Measurements from ENCODE around the gene CREB3L4. TPM values are rescaled to one million over a fixed set of nuclear protein-coding genes. Genes with fewer than 3 reads are reported as not detected.

Gene CREB3L4
- total RNA-seq, 1 donor from 2014 or later = 41.7 TPM

- H3K9me3 Mint-ChIP-seq (ENCODE audit: low read depth) = no peaks in the 10 kb centered on the region
- DNase-seq (ENCODE audit: low spot score, unreplicated experiment) = no peak
- no peaks in the 10 kb centered on the region for H3K27me3 Mint-ChIP-seq
- H3K27ac Mint-ChIP-seq = peak overlapping the region; percentile 25
- no peak overlapping the region for H3K4me3 Mint-ChIP-seq (ENCODE audit: low read depth)
- H3K36me3 Mint-ChIP-seq (ENCODE audit: insufficient read depth) = peaks cover 1% of the 10 kb centered on the region
- no peaks in the 10 kb centered on the region for H3K4me1 Mint-ChIP-seq (ENCODE audit: low read depth)
- no peak for TF ChIP-seq CTCF (IDR thresholded peaks at IDR 0.05; ENCODE audit: unreplicated experiment)
These were observed 38.3 kb upstream of the CREB3L4 start for GRCh38 chr1:153929426-153929825.

GRCh38 chr1:153929981-153930948 lies 37.4 kb upstream of the CREB3L4 start:
- no peak for DNase-seq (ENCODE audit: low spot score, unreplicated experiment)
- TF ChIP-seq CTCF (IDR thresholded peaks at IDR 0.05; ENCODE audit: unreplicated experiment) = no peak
- no peaks in the 10 kb centered on the region for H3K27me3 Mint-ChIP-seq

GRCh38 chr1:153932156-153933131 lies 35.3 kb upstream of the CREB3L4 start:
- Mint-ChIP-seq H3K4me1 (ENCODE audit: low read depth) (no peaks in the 10 kb centered on the region), H3K4me3 (ENCODE audit: low read depth) (no peak overlapping the region), H3K27me3 (no peaks in the 10 kb centered on the region), H3K27ac (no peak overlapping the region), H3K36me3 (ENCODE audit: insufficient read depth) (peaks cover 6% of the 10 kb centered on the region), H3K9me3 (ENCODE audit: low read depth) (no peaks in the 10 kb centered on the region)
- no peak for DNase-seq (ENCODE audit: low spot score, unreplicated experiment)
- TF ChIP-seq CTCF (IDR thresholded peaks at IDR 0.05; ENCODE audit: unreplicated experiment) = no peak

More at GRCh38 chr1:153929981-153930948, 37.4 kb upstream of the CREB3L4 start:
- Mint-ChIP-seq H3K36me3 (ENCODE audit: insufficient read depth) (peaks cover 1% of the 10 kb centered on the region), H3K27ac (no peak overlapping the region), H3K9me3 (ENCODE audit: low read depth) (no peaks in the 10 kb centered on the region), H3K4me1 (ENCODE audit: low read depth) (no peaks in the 10 kb centered on the region), H3K4me3 (ENCODE audit: low read depth) (no peak overlapping the region)

GRCh38 chr1:153933430-153933829 lies 34.3 kb upstream of the CREB3L4 start:
- Mint-ChIP-seq H3K4me3 (ENCODE audit: low read depth) (no peak overlapping the region), H3K27ac (no peak overlapping the region), H3K27me3 (no peaks in the 10 kb centered on the region), H3K36me3 (ENCODE audit: insufficient read depth) (peaks cover 6% of the 10 kb centered on the region), H3K4me1 (ENCODE audit: low read depth) (no peaks in the 10 kb centered on the region), H3K9me3 (ENCODE audit: low read depth) (no peaks in the 10 kb centered on the region)
- no peak for DNase-seq (ENCODE audit: low spot score, unreplicated experiment)
- TF ChIP-seq CTCF (IDR thresholded peaks at IDR 0.05; ENCODE audit: unreplicated experiment) = no peak

GRCh38 chr1:153933955-153934354 lies 33.7 kb upstream of the CREB3L4 start:
- H3K36me3 Mint-ChIP-seq (ENCODE audit: insufficient read depth) = peaks cover 6% of the 10 kb centered on the region
- no peak overlapping the region for H3K27ac Mint-ChIP-seq
- H3K27me3 Mint-ChIP-seq = no peaks in the 10 kb centered on the region
- no peak overlapping the region for H3K4me3 Mint-ChIP-seq (ENCODE audit: low read depth)
- H3K9me3 Mint-ChIP-seq (ENCODE audit: low read depth) = no peaks in the 10 kb centered on the region
- no peak for DNase-seq (ENCODE audit: low spot score, unreplicated experiment)
- H3K4me1 Mint-ChIP-seq (ENCODE audit: low read depth) = no peaks in the 10 kb centered on the region
- no peak for TF ChIP-seq CTCF (IDR thresholded peaks at IDR 0.05; ENCODE audit: unreplicated experiment)

Measured in progenitor cell of endocrine pancreas (in vitro differentiated cells).